ENCODE results near the gene DCX.

- TF ChIP-seq NFIC (IDR thresholded peaks at IDR 0.05; ENCODE audit: low read length) (no peak), ZNF552 (CRISPR knock-in tag; IDR thresholded peaks at IDR 0.05; ENCODE audit: borderline replicate concordance) (no peak), MAZ (IDR thresholded peaks at IDR 0.05; ENCODE audit: borderline replicate concordance, low read depth, low read length) (no peak), MAZ (CRISPR knock-in tag; IDR thresholded peaks at IDR 0.05; ENCODE audit: low read depth) (no peak), ZNF24 (IDR thresholded peaks at IDR 0.05) (no peak), FOSL1 (CRISPR knock-in tag; IDR thresholded peaks at IDR 0.05; ENCODE audit: borderline replicate concordance) (no peak), POLR2AphosphoS5 (IDR thresholded peaks at IDR 0.05; ENCODE audit: low read depth, low read length) (no peak), ATF1 (CRISPR knock-in tag; IDR thresholded peaks at IDR 0.05) (no peak), ZFYVE20 (CRISPR knock-in tag; IDR thresholded peaks at IDR 0.05; ENCODE audit: borderline replicate concordance, low read depth) (no peak), JDP2 (CRISPR knock-in tag; IDR thresholded peaks at IDR 0.05; ENCODE audit: borderline replicate concordance) (no peak)
Observed at GRCh38 chrX:111302284-111302683, 109.7 kb downstream of the DCX start.

All from HepG2 (cell line).